Heart left ventricle (tissue), 16 donors: ENCODE measurements around the gene ODF2L. TPM values are rescaled to one million over a fixed set of nuclear protein-coding genes. Genes with fewer than 3 reads are reported as not detected.

ENCODE experiments used
- ATAC-seq, 4 donors: fragments of 200-7000 bp; cut with Tn5 transposase; one replicate each; pipeline ENCODE4 v1.9.1; 2020 to 2022; ENCODE audit warnings: moderate library complexity in 4 of 4, mild to moderate bottlenecking in 3 of 4, moderate number of reproducible peaks in 1 of 4
- DNase-seq, 5 donors: peaks; one replicate each; pipeline ENCODE4 v3.0.0-alpha.2; 2020
- H3K27ac ChIP-seq, 12 donors: fragments of 200-600 bp; sonication (generic) in 4 of 12; one replicate each; pipeline versions ENCODE4 v1.5.0 to v1.8.0; 2016 to 2022; ENCODE audit warnings: mild to moderate bottlenecking in 2 of 12
- H3K27me3 ChIP-seq, 9 donors: fragments of 200-600 bp; sonication (generic) in 2 of 9; one replicate each; pipeline versions ENCODE4 v1.5.1 to v1.8.0; 2016 to 2022; ENCODE audit warnings: mild to moderate bottlenecking in 3 of 9
- H3K36me3 ChIP-seq, 9 donors: fragments of 200-600 bp; sonication (generic) in 2 of 9; one replicate each; pipeline versions ENCODE4 v1.5.0 to v1.8.0; 2018 to 2022; ENCODE audit warnings: mild to moderate bottlenecking in 2 of 9
- H3K4me1 ChIP-seq, 12 donors: fragments of 200-600 bp; sonication (generic) in 4 of 12; one replicate each; pipeline versions ENCODE4 v1.5.0 to v1.8.0; 2016 to 2022; ENCODE audit warnings: mild to moderate bottlenecking in 3 of 12
- H3K4me3 ChIP-seq, 12 donors: fragments of 200-600 bp; sonication (generic) in 4 of 12; one replicate each; pipeline versions ENCODE4 v1.5.0 to v1.8.0; 2017 to 2022; ENCODE audit warnings: mild to moderate bottlenecking in 9 of 12, moderate library complexity in 4 of 12
- H3K9me3 ChIP-seq, 12 donors: fragments of 200-600 bp; sonication (generic) in 4 of 12; one replicate each; pipeline versions ENCODE4 v1.5.0 to v1.8.0; 2016 to 2022; ENCODE audit warnings: mild to moderate bottlenecking in 1 of 12
- POLR2A ChIP-seq, 2 donors: fragments of 450-650 bp; IDR thresholded peaks; one replicate each; pipeline ENCODE4 v1.6.1; 2017; ENCODE audit warnings: antibody characterized with exemption in 2 of 2, mild to moderate bottlenecking in 2 of 2, moderate library complexity in 2 of 2
- WGBS, 4 donors: extraction: QIAGEN DNeasy Blood & Tissue Kit in 2 of 4; methylation state at CpG; one replicate each; pipeline versions ENCODE4 v1.1.5 to v1.1.7; 2013 to 2018; 5-methylcytosine and 5-hydroxymethylcytosine counted together
- intact Hi-C, 10 donors: fragments of 100-400 bp; cut with DNase I; formaldehyde crosslinking; loops; one replicate each; pipeline versions ENCODE4 v1.11.1 to v1.14.2; 2022
- polyA plus RNA-seq, 2 donors: library from polyadenylated mRNA; stranded (reverse); fragments of 200-250 nt; gene quantifications; one replicate each; pipeline ENCODE4 v1.2.3, GENCODE V29; 2013
- total RNA-seq, 9 donors: library from RNA; depleted of rRNA in 2 of 9; stranded (reverse); fragments of >200 nt in 2 of 9; fragmentation: NEBNext Ultra II Directional in 3 of 9; extraction: Animal tissue kit (Norgen Biotek cat#: 25700) in 3 of 9; gene quantifications; one replicate each; pipeline versions ENCODE4 v1.1.0 to v1.2.4, GENCODE V29; 2016 to 2023
- TF ChIP-seq, protein P1 (sequence below), 12 donors: fragments of 200-600 bp; sonication (generic) in 4 of 12; IDR thresholded peaks; one replicate each; pipeline versions ENCODE4 v1.5.0 to v1.8.0; 2018 to 2022; ENCODE audit warnings: antibody characterized with exemption in 12 of 12, mild to moderate bottlenecking in 5 of 12
- donor health status: ischemic (EF 13 %, LVEDD 7.1; RV severe dilation, severe dysfunction).
- donor health status: healthy with polysubstance abuse.
- donor health status: DM: no; HTN: yes; CAD: no.
- donor health status: DM: no; HTN: no; CAD: no.
- donor health status: ischemic (EF 25% LVEDD 6.9; RV normal size, moderate dysfunction).
- donor health status: ischemic (EF 25% LVEDD 5.7; RV mildly dilated, moderate dysfunction).
- donor health status: healthy.
- donor health status: DM: yes; HTN: yes; CAD: no.
- donor health status: ischemic (EF 35%, LVEDD 5.7; RV mildly dilated, moderate dysfunction).
- donor health status: nonischemic (EF 11% LVEDD 7.7; RV severe dilation, severe dysfunction).
- donor health status: DM: yes; HTN: yes; CAD: no.
- donor health status: PGD.
- donor health status: ischemic (EF 29% LVEDD 5.4; RV normal size, mild dysfunction).
- donor health status: nonischemic (EF 23%, LVEDD 6.1; RV moderate dilation, normal function).

The ODF2L gene
- total and polyA plus RNA-seq, 11 donors = 6.2 to 23.7 (median 12.3) TPM

DNA sequence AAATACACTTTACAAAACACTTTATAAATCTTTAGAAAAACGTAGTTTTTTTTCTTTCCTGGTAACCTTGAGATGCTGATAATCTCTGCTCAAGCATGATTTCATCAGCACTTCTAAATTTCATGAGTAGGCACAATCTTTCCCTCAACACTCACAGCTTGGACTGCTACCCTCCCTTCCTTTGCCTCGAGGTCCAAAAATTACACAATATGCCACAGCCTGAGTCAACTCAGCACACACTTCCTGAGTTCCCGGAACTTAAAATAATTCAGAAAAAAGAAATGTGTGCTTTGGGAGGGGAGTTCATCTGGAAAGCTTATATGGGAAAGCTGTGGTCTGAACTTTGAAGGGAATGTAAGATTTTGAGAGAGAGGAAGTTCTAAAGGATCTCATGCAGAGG, 33.7 kb upstream of the ODF2L start:
- Histone ChIP-seq H3K9me3 (no peaks in the 10 kb centered on the region), H3K36me3 (no peaks in the 10 kb centered on the region), H3K27ac (peak overlapping the region in 11 of 12 donors; percentile 3 to 86 (median 72)), H3K4me1 (peaks cover 0 to 31% (median 12%) of the 10 kb centered on the region in 12 donors), H3K4me3 (no peak overlapping the region), H3K27me3 (no peaks in the 10 kb centered on the region)
- TF ChIP-seq, protein P1, sequence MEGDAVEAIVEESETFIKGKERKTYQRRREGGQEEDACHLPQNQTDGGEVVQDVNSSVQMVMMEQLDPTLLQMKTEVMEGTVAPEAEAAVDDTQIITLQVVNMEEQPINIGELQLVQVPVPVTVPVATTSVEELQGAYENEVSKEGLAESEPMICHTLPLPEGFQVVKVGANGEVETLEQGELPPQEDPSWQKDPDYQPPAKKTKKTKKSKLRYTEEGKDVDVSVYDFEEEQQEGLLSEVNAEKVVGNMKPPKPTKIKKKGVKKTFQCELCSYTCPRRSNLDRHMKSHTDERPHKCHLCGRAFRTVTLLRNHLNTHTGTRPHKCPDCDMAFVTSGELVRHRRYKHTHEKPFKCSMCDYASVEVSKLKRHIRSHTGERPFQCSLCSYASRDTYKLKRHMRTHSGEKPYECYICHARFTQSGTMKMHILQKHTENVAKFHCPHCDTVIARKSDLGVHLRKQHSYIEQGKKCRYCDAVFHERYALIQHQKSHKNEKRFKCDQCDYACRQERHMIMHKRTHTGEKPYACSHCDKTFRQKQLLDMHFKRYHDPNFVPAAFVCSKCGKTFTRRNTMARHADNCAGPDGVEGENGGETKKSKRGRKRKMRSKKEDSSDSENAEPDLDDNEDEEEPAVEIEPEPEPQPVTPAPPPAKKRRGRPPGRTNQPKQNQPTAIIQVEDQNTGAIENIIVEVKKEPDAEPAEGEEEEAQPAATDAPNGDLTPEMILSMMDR (IDR thresholded peaks at IDR 0.05) = no peak
- no peak for TF ChIP-seq POLR2A (IDR thresholded peaks at IDR 0.05)
- DNase-seq (peak in 4 of 5 donors; percentile 41 to 53 (median 48)), ATAC-seq (peak; percentile 89 to 99 (median 98))
- WGBS, 4 donors = 23 to 32% (median 25%) methylated on average over 3 of the region's 3 CpGs
- intact Hi-C loops = no loop called here

DNA sequence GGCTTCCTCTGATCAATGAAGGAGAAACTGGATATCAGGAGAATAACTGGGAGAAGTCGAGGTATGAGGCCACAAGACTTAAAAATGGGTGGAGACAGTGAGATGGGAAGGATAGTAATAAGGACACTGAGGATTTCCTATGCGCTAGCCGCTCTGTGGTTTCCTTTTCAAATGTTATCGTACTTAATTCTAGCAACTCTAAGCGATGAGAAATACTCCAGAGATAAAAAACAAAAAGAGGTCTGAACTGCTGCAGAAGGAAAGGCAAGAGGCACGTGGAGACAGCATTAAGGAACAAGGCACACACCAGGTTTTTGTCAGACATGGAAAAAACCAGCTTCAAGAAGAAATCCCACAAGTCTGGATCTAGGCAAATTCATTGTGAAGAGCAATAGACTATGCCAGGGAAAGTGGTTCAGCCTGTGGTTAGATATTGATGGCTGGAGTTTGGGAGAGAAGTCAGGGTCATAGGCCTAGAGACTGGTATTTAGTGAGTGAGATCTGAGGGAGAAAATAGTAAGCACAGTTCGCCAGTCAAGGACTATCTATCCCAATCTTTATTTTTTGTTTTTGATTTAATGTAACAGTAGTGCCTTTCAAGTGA, 33.1 kb upstream of the ODF2L start:
- Histone ChIP-seq H3K27me3 (no peaks in the 10 kb centered on the region), H3K4me3 (no peak overlapping the region), H3K27ac (peak overlapping the region in 7 of 12 donors; percentile 56 to 86 (median 74)), H3K4me1 (peaks cover 0 to 31% (median 12%) of the 10 kb centered on the region in 12 donors), H3K36me3 (no peaks in the 10 kb centered on the region), H3K9me3 (no peaks in the 10 kb centered on the region)
- DNase-seq (no peak), ATAC-seq (peak in 1 of 4 donors; percentile 13)
- TF ChIP-seq, protein P1 (IDR thresholded peaks at IDR 0.05) = no peak
- TF ChIP-seq POLR2A (IDR thresholded peaks at IDR 0.05) = no peak
- intact Hi-C loops = no loop called here
- WGBS, 4 donors = 68 to 77% (median 71%) methylated on average over 7 of the region's 7 CpGs

DNA sequence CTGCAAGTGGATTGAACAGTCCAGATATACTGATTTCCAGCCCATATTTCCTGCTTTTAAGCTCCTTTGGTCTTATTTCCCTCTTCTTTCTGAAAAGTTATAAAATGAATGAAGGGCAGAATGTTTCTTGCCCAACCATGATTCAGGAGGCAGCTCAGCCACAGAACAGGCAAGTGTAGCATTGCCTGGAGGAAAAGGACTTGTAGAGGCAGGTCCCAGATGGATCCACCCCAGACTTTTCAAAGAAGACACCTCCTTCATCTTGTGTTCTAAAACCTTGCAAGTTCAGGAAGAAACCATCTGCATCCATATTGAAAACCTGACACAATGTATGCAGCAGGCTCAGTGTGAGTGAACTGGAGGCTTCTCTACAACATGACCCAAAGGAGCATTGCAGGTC, 27.8 kb upstream of the ODF2L start, which contains the start of gene CLCA2:
TSS of gene CLCA2 (plus strand) at position 299 of the 400 bp plus-strand sequence. CDS start at position 376, 77 bp downstream.
- ATAC-seq (no peak), DNase-seq (no peak)
- Histone ChIP-seq H3K27me3 (no peaks in the 10 kb centered on the region), H3K36me3 (no peaks in the 10 kb centered on the region), H3K27ac (no peak within 1 kb of the TSS), H3K4me3 (no peak within 1 kb of the TSS), H3K4me1 (peaks cover 0 to 7% (median 0%) of the 10 kb centered on the region in 12 donors), H3K9me3 (no peaks in the 10 kb centered on the region)
- no peak for TF ChIP-seq POLR2A (IDR thresholded peaks at IDR 0.05)
- TF ChIP-seq, protein P1 (IDR thresholded peaks at IDR 0.05) = no peak
- intact Hi-C loops = no loop called here

DNA sequence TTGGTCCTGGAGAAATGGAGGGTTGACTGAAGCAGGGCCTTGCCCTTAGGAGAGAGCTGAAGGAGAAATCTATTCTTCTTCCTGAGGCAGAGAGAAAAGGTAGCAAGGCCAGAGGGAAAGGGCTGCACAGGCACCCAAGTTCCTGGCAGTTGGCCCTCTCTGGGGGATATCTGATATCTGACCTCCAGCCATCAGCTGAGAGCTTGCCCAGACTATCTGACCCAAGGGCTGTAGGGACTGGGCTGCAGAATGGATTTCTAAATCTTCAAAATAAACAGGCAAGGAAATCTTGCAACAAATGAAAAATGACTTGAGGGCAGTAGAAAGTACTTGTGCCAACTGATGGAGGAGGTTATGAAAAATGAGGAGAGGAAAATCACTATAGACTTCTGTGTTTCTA, 27.4 kb upstream of the ODF2L start:
- intact Hi-C loops = no loop called here
- Histone ChIP-seq H3K4me1 (peaks cover 0 to 5% (median 0%) of the 10 kb centered on the region in 12 donors), H3K27me3 (no peaks in the 10 kb centered on the region), H3K27ac (no peak overlapping the region), H3K9me3 (no peaks in the 10 kb centered on the region), H3K4me3 (no peak overlapping the region), H3K36me3 (no peaks in the 10 kb centered on the region)
- DNase-seq (no peak), ATAC-seq (no peak)
- TF ChIP-seq POLR2A (IDR thresholded peaks at IDR 0.05) = no peak
- TF ChIP-seq, protein P1 (IDR thresholded peaks at IDR 0.05) = no peak
